HG03196 (cell line): ENCODE measurements around the gene FOXL3.

Experiments used
- ATAC-seq: cut with Tn5 transposase; IDR thresholded peaks from one replicate; pipeline ENCODE4 v1.9.1; 2021; ENCODE audit not compliant: unreplicated experiment

Gene FOXL3

DNA sequence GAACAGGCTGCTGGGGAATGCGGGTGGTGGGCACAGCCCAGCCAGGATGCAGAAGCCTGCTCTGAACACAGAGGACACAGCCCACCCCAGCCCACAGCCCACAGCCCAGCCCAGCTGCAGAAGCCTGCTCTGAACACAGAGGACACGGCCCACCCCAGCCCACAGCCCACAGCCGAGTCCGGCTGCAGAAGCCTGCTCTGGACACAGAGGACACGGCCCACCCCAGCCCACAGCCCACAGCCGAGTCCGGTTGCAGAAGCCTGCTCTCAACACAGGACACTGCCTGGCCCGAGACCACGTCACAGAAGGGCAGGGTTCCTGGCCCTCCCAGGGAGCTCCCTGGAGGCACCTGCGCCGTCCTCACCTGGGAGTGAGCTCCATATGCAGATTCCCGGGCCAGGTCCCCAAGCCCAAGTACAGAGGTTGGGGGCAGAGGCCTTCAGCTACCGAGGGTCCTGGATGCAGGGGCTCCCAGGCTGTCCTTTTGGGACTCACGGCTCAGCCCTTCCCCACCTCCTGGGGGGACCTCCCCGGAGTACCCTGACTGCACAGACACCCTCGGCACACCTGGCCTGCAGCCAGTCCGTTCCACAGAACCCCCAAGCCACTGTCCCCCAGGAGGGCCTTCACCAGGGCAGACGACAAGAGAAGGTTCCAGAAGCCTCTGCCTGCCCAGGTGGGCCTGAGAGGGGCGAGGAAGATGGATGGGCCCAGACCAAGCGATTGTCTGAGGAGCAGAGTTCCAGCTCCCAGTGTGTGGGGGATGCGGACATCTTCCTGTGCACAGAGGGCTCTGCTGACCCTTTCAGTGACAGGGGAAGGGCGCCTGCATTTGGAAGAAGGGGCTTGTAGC lies 23.7 kb upstream of the FOXL3 start:
- no peak for ATAC-seq

DNA sequence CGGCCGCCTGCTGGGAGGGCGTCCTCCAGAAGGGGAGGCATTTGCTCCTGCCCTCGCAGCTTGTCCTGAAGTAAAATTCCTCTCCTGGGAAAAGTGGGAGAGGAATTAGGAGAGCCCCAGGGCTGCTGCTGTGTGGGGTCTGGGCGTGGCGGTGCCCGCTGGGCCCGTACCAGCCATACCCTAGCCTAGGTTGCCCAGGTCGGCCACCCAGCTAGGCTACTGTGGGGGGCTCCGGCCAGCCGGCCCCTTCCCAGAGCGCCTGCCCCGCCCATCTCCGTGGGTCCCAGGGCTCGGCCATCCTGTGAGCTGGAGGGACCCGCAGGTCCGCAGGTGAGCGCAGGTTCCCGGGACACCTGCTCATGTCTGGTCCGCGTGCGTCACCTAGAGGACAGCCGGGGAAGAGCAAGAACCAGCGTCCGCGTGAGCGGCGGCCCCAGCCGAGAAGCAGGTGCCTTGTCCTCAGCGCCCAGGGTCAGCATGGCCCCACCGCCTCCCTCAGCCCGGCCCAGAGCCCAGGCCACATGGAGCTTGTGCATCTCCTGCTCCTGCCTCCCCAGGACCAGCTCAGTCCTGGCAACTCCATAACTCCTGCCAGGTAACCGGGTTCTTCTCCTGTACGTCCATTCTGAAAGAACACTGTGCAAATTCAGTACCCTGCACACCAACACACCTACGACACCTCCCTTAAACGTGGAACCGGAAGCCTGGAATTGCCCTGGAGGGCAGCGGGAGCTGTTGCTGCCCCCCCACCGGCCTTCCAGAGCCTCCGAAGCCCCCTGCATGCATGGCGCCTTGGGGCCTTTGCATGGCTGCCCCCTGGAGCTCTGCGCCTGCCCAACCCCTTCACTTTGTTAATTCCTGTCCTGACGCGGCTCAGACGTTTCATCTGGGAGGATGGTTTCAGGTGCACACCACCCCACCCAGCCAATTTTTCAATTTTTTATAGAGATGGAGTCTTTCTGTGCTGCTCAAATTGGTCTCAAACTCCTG lies 22.8 kb upstream of the FOXL3 start:
- no peak for ATAC-seq

DNA sequence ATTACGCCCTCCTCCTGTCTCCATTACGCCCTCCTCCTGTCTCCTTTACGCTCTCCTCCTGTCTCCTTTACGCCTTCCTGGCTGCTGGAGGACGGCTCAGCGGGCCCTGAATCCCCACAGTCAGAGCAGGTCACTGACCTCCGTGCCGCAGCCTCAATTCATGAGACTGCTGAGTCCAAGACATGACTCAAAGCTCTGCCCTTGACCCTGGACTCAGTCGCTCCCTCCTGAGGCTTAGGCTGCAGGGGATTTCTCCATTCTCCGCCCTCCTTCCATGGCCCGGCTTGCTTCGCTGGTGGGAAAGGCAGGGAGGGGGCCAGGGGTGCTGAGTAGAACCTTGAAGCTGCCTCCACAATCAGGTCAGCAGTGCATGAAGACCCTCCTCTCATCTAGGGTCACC lies 21.0 kb upstream of the FOXL3 start:
- ATAC-seq: no peak

DNA sequence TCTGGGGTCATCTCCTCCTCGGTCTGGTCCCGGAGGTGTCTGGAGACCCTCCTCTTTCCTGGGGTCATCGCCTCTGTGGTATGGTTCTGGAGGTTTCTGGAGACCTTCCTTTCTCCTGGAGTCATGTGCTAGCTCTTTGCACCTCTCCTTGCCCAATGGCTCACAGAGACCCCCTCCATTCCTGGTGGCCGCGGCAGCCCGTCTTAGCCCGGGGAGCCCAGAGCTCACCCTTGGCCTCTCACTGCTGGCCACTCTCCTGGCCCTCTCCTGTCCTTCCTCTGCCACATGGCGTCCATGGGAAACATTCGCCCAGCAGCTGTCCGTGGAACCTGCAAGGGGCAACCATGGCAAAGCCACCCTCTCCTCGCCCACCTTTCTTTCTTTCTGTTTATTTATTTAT lies 20.2 kb upstream of the FOXL3 start:
- no peak for ATAC-seq

DNA sequence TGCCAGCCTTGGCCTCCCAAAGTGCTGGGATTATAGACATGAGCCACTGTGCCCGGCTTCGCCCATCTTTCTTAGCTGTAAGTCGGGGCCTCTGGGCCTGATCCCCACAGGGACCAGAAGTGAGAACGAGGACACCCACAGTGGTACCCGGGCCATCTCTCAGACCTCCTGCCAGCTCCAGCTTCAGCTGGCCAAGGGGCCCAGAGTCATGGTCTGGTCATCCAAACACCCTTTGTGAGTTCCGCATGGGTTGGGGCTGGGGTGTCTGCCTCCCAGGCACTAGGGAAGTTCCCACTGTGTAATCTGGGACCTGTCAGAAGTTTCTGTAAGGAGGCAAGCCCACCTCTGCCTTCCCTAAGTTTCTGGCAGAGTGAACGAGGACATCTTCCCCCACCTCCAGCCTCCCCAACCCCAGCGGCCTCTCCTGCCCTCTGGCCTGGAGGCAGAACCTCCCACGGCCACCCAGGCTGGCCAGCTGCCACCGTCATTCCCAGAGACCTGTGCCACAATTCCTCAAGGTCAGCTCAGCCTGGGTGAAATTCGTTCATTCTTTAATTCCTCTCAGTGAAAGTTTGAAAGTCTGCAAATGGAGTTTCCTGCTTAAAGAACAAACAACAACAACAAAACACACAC lies 19.5 kb upstream of the FOXL3 start:
- ATAC-seq: no peak

DNA sequence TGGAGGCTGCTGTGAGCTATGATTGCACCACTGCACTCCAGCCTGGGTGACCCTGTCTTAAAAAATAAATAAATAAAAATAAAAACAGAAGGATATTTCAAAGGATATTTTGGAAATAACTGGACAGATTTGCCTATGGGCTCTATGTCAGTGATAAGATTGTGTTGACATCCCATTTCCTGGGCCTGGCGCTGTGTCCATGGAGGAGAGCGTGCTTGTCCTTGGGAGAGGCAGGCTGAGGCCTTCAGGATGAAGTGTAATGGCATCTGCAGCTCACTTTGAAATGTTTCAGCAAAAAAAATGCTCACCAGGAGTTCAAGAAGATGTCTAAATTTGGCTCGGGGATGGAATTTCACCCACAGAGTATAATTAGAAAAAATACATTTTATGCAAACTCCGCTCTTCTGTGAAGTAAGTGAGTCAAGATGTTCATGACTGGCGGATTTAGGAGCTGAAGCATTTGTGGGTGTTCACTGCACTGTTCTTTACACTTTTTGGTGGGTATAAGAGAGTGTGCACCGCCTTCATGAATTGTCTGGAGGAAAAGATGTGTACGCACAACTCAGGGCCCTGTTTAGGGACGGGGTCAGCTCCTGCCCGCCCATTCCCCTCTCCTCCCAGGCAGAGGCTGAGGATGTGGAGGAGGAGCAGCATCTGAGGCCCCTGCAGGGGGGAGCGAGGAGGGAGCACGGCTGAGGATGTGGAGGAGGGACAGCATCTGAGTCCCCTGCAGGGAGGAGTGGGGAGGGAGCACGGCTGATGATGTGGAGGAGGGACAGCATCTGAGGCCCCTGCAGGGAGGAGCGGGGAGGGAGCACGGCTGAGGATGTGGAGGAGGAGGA lies 18.5 kb upstream of the FOXL3 start:
- no peak for ATAC-seq

DNA sequence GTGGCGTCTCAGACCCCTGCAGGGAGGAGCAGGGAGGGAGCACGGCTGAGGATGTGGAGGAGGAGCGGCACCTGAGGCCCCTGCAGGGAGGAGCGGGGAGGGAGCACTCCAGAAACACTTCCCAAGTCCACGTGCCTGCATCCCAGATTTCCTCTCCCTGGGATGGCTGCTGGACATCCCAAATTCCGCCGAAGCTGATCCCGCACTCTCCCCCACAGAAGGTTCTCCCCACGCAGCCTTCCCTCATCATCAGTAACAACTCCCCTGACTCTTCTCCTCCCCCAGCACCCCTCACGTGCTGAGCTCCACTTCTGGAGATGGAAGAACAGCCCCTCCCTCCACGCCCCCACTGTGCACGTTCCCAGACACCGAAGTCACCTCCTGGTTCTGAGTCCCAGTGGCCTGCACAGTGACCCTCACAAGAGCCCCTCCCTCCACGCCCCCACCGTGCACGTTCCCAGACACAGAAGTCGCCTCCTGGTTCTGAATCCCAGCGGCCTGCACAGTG lies 17.8 kb upstream of the FOXL3 start:
- no peak for ATAC-seq

DNA sequence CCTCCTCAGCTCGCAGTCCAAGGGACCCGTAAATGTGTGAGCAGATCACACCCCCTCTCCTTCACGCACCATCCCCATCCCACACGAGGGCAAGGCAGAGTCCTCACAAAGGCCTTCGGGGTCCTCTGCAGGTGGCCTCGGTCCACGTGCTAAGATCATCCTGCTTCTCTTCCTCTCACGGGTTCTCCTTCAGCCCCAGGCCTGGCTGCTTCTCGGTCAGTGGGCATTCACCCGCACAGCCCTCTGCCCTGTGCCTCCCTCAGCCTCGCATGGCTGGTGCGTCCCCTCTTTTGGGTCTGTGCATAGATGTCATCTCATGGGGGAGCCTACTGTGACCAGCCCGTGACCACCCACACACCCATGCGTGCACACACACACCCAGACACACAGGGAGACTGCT lies 17.3 kb upstream of the FOXL3 start:
- no peak for ATAC-seq

DNA sequence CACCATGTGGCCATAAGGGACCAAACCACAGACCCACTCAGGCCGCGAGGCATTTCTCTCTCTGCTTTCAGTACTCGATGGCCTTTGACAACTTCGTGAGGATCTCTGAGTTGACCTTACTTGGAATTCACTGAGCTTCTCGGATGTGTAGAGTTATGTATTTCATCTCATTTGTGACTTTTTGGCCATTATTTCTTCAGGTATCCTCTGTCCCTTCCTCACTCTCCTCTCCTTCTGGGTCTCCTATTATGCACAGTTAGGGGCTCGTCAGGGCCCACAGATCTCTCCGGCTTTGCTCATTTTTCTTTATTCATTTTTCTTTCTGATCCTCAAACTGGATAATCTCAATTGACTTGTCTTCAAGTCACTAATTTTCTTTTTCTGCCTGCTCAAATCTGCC lies 16.6 kb upstream of the FOXL3 start:
- ATAC-seq: no peak

DNA sequence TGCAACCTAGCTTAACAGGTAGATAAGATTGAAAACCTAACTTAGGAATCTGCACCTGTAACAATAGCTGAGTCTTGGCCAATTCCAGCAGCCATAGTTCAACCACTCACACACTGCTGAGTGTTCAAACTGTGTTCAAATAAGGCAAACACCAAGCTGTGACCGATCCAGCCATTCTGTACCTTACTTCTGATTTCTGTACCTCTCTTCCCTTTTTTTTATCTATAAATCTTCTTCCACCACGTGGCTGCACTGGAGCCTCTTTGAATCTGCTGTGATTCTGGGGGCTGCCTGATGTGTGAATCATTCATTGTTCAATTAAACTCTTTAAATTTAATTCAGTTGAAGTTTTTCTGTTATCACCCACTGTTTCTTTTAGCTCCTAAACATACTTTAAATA lies 15.7 kb upstream of the FOXL3 start:
- ATAC-seq: no peak

DNA sequence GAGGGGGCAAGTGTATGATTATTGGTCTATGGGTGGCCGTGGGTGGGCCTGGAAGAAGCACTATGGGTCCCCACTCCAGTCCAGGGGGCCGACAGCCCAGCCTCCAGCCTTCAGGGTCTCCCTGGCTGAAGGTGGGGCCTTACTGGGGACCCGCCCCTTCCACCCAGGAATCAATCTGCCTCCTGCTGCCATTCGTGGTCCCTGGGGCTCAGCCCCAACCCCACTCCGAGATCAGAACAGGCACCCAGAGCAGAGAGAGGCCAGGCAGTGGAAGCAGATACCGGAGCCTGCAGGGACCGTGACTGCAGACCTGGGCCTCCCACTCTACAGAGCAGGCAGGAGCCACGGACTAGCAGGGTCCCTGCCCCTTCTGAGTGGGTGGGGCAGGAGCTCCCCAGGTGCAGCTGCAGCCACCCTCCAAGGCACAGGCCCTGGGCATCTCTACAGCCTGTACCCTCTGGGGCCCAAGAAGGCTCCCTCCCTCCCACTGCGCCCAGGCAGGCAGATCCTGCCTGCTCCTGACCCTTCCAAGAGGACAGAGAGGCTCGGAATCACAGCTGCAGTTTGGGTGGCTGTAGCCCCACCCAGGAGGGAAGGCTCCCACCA lies 13.6 kb upstream of the FOXL3 start:
- no peak for ATAC-seq

DNA sequence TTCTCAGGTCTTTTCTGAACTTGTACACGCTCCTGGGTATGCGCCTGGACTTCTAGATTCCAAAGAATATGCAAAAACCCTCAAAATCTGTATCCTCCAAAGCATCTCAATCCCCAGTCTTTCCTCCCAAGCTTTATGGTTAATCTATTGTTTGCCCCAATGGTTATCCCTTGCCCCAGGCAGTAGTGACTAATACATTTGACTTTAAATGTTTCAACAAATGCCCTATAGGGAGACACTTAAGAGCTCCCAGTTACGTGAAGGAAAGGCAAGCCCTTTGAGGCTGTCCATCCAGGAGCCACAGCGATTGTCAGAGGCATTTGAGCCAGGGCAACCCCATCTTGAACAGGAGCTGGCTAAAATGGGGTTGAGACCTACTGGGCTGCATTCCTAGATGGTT lies 12.7 kb upstream of the FOXL3 start:
- ATAC-seq: no peak

DNA sequence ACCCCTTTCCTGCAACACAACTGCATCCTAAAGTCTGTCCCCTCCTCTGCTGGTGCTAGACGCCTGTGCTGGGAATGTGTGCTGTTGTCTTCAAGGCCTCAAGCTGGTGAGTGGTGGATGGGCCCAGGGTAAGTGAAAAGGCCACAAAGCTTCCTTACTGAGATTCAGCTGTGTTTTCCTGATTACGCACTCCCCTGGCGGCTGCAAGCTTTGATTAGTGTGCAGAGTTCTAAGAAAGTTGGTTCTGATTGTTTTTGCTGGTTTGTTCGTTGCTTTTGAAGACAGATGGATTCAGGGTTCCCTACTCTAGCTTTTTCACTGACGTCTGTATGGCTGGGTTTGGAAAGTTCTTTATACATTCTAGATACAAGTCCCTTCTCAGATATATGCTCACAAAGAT lies 11.9 kb upstream of the FOXL3 start:
- no peak for ATAC-seq

DNA sequence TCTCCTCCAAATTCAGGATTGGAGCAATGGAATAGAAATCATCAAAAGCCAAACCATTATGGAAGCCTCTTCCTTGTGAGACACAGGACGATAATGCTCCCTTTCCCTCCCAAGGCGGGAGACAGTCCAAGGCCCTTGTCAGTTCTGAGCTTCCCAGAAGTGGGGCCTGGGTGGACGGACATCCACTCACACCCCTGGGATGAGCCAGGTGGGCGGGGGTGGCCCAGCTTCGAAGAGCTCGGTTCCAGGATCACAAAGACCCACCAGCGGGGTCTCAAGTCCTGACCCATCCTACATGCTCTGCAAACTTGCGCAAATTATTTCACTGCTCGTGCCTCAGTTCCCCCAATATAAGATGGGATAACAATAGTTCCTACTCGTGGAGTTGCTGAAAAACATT lies 10.1 kb upstream of the FOXL3 start:
- ATAC-seq: no peak

DNA sequence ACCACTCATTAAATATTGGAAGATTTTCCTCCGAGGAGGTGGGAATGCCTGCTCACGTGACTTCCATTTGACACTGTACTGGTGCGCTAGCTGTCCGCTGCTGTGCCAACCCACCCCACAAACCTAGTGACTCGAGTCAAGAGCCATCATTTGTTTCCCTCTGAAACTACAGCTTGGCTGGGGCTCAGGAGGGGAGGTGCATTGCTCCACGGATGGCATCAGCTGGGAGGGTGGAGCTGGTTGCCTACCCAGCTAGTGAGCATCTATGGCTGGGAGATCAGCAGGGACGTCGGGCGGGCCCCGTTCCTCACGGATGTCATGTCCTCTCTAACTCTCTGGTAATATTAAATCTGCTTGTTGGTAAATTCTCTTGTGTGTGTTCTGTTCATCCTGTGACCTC lies 9.5 kb upstream of the FOXL3 start:
- ATAC-seq: no peak

DNA sequence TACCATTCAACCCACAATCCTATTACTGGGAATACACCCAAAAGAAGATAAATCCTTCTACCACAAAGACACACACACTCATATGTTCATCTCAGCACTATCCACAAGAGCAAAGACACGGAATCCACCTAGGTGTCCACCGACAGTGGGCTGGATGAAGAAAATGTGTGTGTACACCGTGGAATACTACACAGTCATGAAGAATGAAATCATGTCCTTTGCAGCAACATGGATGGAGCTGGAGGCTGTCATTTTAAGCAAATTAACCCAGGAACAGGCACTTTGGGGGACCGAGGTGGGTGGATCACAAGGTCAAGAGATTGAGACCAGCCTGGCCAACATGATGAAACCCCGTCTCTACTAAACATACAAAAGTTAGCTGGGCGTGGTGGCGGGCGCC lies 8.3 kb upstream of the FOXL3 start:
- ATAC-seq: no peak

DNA sequence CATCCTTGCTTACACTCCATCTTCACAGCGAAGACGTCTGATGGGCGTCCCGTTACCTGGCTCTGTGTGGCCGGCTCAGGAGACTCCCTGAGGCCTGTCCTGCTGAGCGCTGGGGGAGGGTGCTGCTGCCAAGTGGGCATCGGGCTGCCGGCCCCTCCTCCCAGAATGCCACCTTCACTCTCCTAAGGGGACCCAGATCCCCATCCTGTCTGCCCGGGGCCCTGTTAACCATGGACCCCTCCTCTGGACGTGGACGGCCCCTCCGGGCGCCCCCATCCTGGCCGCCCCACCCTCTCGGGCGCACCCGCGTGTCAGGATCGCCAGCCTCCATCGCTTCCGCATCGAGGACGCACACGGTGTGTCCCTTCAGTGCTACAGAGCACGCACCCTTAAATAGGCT lies 7.3 kb upstream of the FOXL3 start:
- ATAC-seq: no peak

DNA sequence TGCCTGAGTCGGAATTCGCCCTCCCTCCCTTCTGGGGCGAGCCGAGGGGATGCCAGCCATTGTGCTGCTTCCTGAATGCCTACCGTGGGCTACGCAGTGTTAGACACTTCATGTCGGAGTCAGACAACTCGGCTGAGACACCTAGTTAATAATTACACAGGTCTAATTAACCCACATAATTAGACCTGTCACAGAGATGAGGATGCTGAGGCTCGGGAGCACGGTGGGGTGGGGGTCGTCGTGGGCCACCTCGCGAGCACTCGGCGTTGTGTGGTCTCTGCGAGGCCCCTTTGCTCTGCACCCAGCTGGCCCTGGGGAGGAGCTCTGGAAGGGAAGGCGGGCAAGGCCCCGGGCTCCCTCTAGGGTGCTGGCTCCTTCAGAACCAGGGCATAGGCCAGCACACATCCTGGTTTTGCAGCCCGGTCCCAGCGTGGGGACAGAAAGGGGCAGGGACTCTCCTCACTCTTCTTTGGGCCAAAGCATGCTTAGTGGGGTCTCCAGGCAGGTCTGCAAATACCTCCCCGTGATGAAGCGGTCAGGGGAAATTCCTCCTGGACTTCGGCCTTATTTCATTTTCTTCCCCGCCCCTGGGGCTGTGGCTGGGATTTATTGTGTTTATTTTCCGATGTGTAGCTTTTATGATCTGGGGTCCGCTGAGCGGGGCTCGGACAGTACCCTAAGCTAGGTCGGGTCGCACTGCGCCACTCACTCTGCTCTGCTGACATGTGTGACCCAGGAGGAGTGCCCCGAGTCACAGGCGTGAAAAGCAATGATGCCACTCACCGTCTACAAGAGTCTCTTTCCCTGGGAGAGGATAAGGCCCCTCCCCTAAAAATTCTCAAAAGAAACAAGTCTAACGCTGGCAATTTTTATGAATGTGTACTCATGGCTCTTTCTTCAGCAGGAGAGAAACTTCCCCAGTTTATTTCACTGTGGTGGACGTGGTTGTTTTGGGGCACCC lies 4.9 kb upstream of the FOXL3 start:
- no peak for ATAC-seq

DNA sequence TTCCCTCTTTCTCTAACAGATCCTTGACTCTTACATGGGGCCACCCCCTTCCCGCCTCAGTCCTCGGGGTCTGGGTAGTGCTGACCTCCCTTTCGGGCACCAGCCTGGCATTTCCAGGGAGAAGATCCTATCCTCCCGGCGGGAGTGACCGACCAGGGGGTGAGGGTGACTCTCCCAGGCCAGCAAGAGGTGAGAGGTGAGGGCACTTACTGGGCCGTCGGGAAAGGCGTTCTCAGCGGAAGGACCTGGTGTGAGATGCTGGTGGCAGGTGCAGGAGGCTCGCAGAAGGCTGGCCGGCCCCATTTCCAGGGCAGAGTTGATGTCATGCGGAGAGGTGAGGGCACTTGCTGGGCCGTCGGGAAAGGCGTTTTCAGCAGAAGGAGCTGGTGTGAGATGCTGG lies 4.2 kb upstream of the FOXL3 start:
- ATAC-seq: no peak
